PC-9 (cell line): ENCODE measurements around the gene DPEP3.

ENCODE experiments used
- EZH2 ChIP-seq: fragments of 200-600 bp; sonication (generic); IDR thresholded peaks from 2 replicates; pipeline ENCODE4 v1.8.0; 2017; ENCODE audit warnings: antibody characterized with exemption, low read depth
- TF ChIP-seq, protein P1 (sequence below): fragments of 200-600 bp; sonication (generic); conservative IDR thresholded peaks from 2 replicates; pipeline ENCODE4 v1.6.1; 2017; ENCODE audit warnings: mixed run types, antibody characterized with exemption, mild to moderate bottlenecking, moderate library complexity

- TF ChIP-seq, protein P1, sequence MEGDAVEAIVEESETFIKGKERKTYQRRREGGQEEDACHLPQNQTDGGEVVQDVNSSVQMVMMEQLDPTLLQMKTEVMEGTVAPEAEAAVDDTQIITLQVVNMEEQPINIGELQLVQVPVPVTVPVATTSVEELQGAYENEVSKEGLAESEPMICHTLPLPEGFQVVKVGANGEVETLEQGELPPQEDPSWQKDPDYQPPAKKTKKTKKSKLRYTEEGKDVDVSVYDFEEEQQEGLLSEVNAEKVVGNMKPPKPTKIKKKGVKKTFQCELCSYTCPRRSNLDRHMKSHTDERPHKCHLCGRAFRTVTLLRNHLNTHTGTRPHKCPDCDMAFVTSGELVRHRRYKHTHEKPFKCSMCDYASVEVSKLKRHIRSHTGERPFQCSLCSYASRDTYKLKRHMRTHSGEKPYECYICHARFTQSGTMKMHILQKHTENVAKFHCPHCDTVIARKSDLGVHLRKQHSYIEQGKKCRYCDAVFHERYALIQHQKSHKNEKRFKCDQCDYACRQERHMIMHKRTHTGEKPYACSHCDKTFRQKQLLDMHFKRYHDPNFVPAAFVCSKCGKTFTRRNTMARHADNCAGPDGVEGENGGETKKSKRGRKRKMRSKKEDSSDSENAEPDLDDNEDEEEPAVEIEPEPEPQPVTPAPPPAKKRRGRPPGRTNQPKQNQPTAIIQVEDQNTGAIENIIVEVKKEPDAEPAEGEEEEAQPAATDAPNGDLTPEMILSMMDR: no peak
- TF ChIP-seq EZH2: no peak
Measured at GRCh38 chr16:67943256-67943618, 37.1 kb downstream of the DPEP3 start.
